ENCODE data around the gene ESRRB. TPM values are rescaled to one million over a fixed set of nuclear protein-coding genes. Genes with fewer than 3 reads are reported as not detected.

The ESRRB gene
- total RNA-seq, 2 donors from 2014 or later, result 0.30 to 0.36 TPM

DNA sequence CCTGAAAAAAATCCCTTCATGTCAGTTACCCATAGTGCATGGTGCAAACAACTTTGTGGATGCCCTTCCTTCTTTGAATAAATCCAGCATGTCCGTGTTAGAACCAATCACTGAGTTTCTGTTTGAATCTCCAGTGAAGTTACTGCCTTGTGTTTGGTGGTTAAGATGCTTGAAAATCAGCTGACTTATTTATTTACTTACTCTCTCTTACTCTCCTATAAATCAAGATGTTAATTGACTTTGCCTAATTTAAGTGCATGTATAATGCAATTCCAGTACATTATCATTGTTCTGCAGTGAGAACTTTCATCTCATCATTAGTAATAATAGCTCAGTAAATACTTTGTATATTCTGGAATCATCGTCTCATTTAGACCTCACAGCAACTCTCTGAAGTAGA, 114.2 kb downstream of the ESRRB start:
- H3K4me3 Mint-ChIP-seq, result no peak overlapping the region
- H3K27me3 Mint-ChIP-seq (ENCODE audit: low read depth), result no peaks in the 10 kb centered on the region
- no peaks in the 10 kb centered on the region for H3K4me1 Mint-ChIP-seq (ENCODE audit: low read depth)
- no peaks in the 10 kb centered on the region for H3K9me3 Mint-ChIP-seq
- DNase-seq, result no peak
- no peak for ATAC-seq (replicated peaks in 1 of 2)
- H3K27ac Mint-ChIP-seq, result no peak overlapping the region
- no peaks in the 10 kb centered on the region for H3K36me3 Mint-ChIP-seq (ENCODE audit: insufficient read depth in 2 of 2)

DNA sequence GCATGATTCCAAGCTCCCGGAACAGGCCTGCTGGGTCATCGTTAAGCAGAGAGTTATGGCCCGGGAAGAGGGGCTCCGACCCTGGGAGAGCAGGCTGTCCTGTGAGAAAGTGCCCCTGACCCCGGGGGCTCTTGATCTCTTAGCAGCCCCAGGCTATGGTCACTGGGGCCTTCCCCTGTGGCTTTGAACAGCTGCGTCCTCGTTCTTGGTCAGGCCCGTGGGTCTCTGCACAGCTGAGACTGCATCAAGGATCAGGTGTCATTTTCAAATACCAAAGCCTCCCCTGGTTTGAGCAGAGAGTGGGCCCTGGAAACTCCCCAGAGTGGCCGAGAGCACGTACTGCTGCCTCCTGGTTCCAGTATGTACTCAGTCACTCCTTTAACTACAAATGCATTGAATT, 114.8 kb downstream of the ESRRB start:
- no peak overlapping the region for H3K27ac Mint-ChIP-seq
- DNase-seq (no peak), ATAC-seq (replicated peaks in 1 of 2) (no peak)
- no peaks in the 10 kb centered on the region for H3K36me3 Mint-ChIP-seq (ENCODE audit: insufficient read depth in 2 of 2)
- H3K4me3 Mint-ChIP-seq, result no peak overlapping the region
- H3K4me1 Mint-ChIP-seq (ENCODE audit: low read depth), result no peaks in the 10 kb centered on the region
- no peaks in the 10 kb centered on the region for H3K9me3 Mint-ChIP-seq
- H3K27me3 Mint-ChIP-seq (ENCODE audit: low read depth), result no peaks in the 10 kb centered on the region

DNA sequence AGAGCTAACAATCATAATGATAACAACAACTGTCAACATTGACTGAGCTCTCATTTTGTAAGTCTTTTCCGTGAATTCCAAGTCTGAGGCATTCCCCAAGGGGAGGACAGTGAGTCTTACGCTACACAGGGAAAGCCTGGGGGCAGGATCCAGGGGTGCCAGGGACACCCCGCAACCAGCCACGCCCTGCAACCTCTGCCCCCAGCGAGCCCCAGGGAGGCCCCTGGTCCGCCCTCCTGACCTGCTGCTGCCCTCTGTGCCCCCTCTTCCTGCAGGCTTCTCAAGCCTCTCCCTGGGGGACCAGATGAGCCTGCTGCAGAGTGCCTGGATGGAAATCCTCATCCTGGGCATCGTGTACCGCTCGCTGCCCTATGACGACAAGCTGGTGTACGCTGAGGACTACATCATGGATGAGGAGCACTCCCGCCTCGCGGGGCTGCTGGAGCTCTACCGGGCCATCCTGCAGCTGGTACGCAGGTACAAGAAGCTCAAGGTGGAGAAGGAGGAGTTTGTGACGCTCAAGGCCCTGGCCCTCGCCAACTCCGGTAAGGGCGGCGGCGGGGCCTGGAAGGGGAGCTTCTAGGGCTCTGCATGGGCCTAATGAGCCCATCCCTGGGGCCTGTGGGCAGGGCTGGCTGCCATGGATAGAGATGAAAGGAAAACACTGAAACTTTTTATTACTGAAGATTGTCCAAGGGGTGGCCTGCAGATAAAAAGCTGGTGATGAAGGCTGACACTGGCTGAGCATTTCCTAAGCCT, 115.4 kb downstream of the ESRRB start:
- Mint-ChIP-seq H3K4me3 (no peak overlapping the region), H3K27ac (no peak overlapping the region), H3K9me3 (no peaks in the 10 kb centered on the region), H3K4me1 (ENCODE audit: low read depth) (no peaks in the 10 kb centered on the region), H3K27me3 (ENCODE audit: low read depth) (no peaks in the 10 kb centered on the region), H3K36me3 (ENCODE audit: insufficient read depth in 2 of 2) (no peaks in the 10 kb centered on the region)
- DNase-seq (no peak), ATAC-seq (replicated peaks in 1 of 2) (no peak)

DNA sequence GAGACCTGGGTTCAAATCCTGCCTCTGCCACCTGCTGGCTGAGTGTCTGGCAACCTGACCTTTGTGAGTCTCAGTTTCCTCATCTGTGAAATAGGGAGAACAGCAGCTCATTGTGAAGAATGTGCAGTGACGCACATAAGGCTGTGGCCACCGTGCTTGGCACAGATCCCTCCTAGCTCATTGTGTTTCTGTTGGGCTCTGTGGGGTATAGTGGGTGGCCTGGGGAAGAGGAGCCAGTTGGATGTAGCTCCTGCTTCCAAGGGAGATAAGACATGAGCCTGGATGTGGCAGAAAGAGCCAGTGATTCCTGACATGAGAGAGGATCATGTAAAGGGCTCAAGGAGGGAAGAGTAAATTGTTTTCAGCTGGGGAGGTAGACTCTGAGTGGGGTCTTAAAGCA, 120.0 kb downstream of the ESRRB start:
- no peak overlapping the region for H3K27ac Mint-ChIP-seq
- no peaks in the 10 kb centered on the region for H3K9me3 Mint-ChIP-seq
- no peaks in the 10 kb centered on the region for H3K36me3 Mint-ChIP-seq (ENCODE audit: insufficient read depth in 2 of 2)
- no peak for DNase-seq
- no peak for ATAC-seq (replicated peaks in 1 of 2)
- H3K27me3 Mint-ChIP-seq (ENCODE audit: low read depth), result no peaks in the 10 kb centered on the region
- H3K4me1 Mint-ChIP-seq (ENCODE audit: low read depth), result no peaks in the 10 kb centered on the region
- H3K4me3 Mint-ChIP-seq, result no peak overlapping the region

DNA sequence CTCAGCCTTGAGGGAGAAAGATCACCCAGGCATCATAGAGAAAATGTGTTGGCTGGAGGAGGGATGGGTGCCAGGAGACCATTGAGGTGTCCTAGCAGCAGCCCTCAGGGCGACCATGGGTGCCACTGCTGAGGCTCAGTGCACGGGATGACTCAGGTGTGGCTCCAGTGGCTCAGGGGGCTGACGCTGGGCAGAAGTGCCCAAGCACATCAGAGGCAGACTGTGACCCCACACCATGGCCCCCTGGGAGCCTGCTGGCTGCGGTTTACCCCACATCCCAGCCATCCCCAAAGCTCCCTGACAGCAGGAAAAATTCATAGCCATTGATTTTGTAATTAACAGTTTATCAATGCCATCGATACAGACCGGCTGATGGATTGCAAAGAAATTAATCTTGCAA, 120.7 kb downstream of the ESRRB start:
- DNase-seq (no peak), ATAC-seq (replicated peaks in 1 of 2) (no peak)
- H3K36me3 Mint-ChIP-seq (ENCODE audit: insufficient read depth in 2 of 2), result no peaks in the 10 kb centered on the region
- H3K4me1 Mint-ChIP-seq (ENCODE audit: low read depth), result no peaks in the 10 kb centered on the region
- no peaks in the 10 kb centered on the region for H3K27me3 Mint-ChIP-seq (ENCODE audit: low read depth)
- H3K4me3 Mint-ChIP-seq, result no peak overlapping the region
- no peaks in the 10 kb centered on the region for H3K9me3 Mint-ChIP-seq
- H3K27ac Mint-ChIP-seq, result no peak overlapping the region

DNA sequence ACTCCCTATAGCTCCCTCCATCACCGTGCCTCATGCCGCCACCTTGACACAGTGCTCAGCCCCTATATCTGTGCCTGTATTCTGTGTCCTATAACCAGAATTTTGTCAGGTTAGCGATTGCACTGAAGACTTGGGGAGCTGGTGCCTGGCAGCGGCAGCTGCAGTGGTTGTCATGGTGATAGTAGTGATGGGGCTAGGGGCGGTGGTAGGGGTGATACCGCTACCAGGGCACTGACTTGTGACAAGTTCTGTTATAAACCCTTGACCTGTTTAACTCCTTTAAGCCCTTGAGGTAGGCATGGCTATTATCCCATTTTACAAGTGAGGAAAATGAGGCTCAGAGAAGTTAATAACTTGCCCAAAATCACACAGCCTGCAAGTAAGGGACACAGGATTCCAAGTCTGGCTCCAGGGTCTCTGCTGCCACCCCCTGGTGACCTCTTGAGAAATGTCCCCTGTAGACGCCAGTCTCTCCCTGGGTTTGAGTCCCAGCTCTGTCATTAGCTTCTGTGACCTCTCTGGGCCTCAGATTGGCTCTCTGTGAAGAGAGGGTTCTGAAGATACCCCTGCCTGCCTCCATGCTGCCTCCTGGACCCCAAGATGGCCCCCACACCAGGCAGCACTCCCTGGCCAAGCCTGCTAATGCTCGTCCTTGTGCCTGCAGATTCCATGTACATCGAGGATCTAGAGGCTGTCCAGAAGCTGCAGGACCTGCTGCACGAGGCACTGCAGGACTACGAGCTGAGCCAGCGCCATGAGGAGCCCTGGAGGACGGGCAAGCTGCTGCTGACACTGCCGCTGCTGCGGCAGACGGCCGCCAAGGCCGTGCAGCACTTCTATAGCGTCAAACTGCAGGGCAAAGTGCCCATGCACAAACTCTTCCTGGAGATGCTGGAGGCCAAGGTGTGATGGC, 121.9 kb downstream of the ESRRB start:
- Mint-ChIP-seq H3K27me3 (ENCODE audit: low read depth) (no peaks in the 10 kb centered on the region), H3K4me3 (no peak overlapping the region), H3K27ac (no peak overlapping the region), H3K36me3 (ENCODE audit: insufficient read depth in 2 of 2) (no peaks in the 10 kb centered on the region), H3K9me3 (no peaks in the 10 kb centered on the region), H3K4me1 (ENCODE audit: low read depth) (no peaks in the 10 kb centered on the region)
- ATAC-seq (replicated peaks in 1 of 2) (no peak), DNase-seq (no peak)

DNA sequence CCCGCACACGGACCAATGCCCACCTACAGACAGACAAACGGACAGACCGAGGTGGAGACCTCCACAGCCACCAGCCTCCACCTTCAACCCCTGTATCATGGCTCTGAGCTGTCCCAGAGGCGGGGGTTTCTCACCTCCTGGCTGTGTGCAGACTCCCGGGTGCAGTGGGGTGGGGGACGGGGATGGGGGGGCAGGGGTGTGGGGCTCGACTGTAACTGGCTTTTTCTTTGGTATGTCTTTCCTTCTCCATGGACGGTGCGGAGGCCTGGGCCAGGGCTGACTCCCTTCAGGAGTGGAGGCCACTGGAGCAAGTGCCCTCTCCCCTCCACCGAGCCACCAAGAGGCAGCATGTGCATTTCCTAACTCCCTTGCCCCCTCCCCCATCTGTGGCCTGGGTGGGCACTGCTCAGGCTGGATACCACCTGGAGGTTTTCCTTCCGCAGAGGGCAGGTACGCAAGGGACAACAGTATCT, 122.6 kb downstream of the ESRRB start:
- H3K4me1 Mint-ChIP-seq (ENCODE audit: low read depth), result no peaks in the 10 kb centered on the region
- H3K36me3 Mint-ChIP-seq (ENCODE audit: insufficient read depth in 2 of 2), result no peaks in the 10 kb centered on the region
- no peak overlapping the region for H3K27ac Mint-ChIP-seq
- no peaks in the 10 kb centered on the region for H3K9me3 Mint-ChIP-seq
- no peak overlapping the region for H3K4me3 Mint-ChIP-seq
- no peaks in the 10 kb centered on the region for H3K27me3 Mint-ChIP-seq (ENCODE audit: low read depth)
- ATAC-seq (replicated peaks in 1 of 2) (no peak), DNase-seq (no peak)

DNA sequence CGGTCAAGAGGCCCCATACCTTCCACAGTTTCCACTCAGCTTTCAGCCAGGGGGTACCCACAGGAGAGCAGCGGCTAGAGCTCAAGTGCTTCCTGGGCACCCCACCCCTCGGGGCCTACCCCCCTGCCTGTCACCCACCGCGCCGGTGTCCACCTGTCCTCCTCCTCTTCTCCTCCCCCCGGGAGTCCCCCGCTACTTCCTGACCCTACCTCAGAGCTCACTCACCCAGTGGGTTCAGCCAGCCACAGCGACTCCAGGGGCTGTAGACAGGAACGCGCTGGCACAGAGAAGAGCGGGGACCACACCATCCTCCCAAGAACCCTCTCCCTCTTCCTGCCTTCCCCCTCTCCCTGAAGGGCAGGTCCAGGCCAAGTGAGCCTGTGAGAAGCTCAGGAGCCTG, 123.0 kb downstream of the ESRRB start:
- Mint-ChIP-seq H3K27me3 (ENCODE audit: low read depth) (no peaks in the 10 kb centered on the region), H3K36me3 (ENCODE audit: insufficient read depth in 2 of 2) (no peaks in the 10 kb centered on the region), H3K27ac (no peak overlapping the region), H3K4me3 (no peak overlapping the region), H3K9me3 (no peaks in the 10 kb centered on the region), H3K4me1 (ENCODE audit: low read depth) (no peaks in the 10 kb centered on the region)
- no peak for DNase-seq
- no peak for ATAC-seq (replicated peaks in 1 of 2)

DNA sequence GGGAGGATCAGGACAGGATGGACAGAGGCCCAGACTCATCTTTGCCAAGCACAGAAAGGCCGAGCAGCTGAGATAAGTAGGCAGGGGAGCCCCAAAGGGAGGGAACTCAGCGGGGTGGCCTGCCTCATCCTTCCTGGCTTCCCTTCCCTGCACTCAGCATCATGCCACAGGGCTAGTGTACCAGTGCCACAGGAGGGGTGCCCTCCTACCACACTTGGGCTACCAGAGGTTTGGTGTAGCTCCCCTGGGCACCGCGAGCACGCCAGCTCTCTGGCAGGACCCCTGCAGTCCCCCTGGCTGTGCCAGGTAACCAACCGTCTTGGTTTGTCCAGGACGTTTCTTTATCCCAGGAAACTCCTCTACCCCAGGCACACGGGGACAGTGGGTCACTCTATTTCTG, 123.5 kb downstream of the ESRRB start:
- no peak for DNase-seq
- Mint-ChIP-seq H3K4me3 (no peak overlapping the region), H3K27ac (no peak overlapping the region), H3K27me3 (ENCODE audit: low read depth) (no peaks in the 10 kb centered on the region), H3K4me1 (ENCODE audit: low read depth) (no peaks in the 10 kb centered on the region), H3K9me3 (no peaks in the 10 kb centered on the region), H3K36me3 (ENCODE audit: insufficient read depth in 2 of 2) (no peaks in the 10 kb centered on the region)
- no peak for ATAC-seq (replicated peaks in 1 of 2)

DNA sequence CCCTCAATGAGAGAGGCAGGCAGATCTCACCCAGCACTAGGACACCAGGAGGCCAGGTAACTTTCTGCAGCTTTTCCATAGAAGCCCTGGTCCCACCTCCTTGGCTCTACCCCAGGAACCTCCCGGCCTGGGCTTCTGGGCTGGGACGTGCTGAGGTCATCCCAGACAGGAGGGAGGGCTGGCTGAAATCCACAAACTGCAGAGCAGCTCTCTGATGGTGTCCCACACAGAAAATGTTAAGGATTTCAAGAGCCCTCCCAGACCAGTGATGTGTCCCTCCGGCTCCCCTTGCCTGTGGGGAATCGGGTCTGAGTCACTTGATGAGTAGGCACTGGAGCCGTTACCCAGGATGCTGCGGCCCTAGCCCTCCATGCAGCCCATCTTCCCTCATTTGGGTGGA, 124.1 kb downstream of the ESRRB start:
- Mint-ChIP-seq H3K9me3 (no peaks in the 10 kb centered on the region), H3K4me1 (ENCODE audit: low read depth) (no peaks in the 10 kb centered on the region), H3K36me3 (ENCODE audit: insufficient read depth in 2 of 2) (no peaks in the 10 kb centered on the region), H3K27me3 (ENCODE audit: low read depth) (no peaks in the 10 kb centered on the region), H3K27ac (no peak overlapping the region), H3K4me3 (no peak overlapping the region)
- DNase-seq (no peak), ATAC-seq (replicated peaks in 1 of 2) (no peak)

DNA sequence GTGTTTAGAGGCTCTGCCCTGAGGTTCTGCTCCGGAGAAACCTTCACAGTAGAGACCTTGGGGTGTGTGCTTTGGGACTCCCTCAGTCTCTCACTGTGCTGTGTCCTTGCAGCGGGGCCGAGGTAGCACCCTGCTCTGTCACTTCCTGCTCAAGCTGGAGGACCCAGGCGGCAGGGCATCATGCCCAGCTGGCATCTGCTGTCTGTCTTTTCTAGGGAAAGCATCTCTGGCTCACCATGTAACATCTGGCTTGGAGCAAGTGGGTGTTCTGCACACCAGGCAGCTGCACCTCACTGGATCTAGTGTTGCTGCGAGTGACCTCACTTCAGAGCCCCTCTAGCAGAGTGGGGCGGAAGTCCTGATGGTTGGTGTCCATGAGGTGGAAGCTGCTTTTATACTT, 124.5 kb downstream of the ESRRB start:
- Mint-ChIP-seq H3K9me3 (no peaks in the 10 kb centered on the region), H3K27ac (no peak overlapping the region), H3K36me3 (ENCODE audit: insufficient read depth in 2 of 2) (no peaks in the 10 kb centered on the region), H3K4me3 (no peak overlapping the region), H3K4me1 (ENCODE audit: low read depth) (no peaks in the 10 kb centered on the region), H3K27me3 (ENCODE audit: low read depth) (no peaks in the 10 kb centered on the region)
- DNase-seq (no peak), ATAC-seq (replicated peaks in 1 of 2) (no peak)

DNA sequence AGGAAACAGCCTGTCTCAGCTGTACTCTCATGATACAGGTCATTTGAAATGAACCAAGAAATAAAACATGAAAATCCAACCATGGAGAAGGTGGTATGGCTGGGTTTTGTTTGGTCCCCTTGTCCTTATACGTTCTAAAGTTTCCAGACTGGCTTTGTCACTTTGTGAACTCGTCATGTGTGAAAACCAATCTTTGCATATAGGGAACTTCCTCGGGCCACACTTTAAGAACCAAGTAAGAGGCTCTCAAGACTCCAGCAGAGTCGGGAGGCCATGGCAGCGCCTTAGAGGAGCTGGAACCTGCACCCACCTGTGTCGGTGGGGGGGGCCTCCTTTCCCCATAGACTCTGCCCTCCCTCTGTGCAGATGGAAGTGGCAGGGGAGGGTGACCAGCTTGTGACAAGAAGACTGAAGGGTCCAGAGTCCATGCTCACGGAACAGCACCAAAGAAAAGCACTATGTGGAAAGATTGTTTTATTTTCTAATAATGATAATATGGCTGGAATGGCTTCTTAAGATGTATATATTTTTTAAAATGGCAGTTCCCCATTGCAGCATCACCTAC, 125.3 kb downstream of the ESRRB start:
- no peak for DNase-seq
- Mint-ChIP-seq H3K9me3 (no peaks in the 10 kb centered on the region), H3K27ac (no peak overlapping the region), H3K4me1 (ENCODE audit: low read depth) (no peaks in the 10 kb centered on the region), H3K27me3 (ENCODE audit: low read depth) (no peaks in the 10 kb centered on the region), H3K4me3 (no peak overlapping the region), H3K36me3 (ENCODE audit: insufficient read depth in 2 of 2) (no peaks in the 10 kb centered on the region)
- no peak for ATAC-seq (replicated peaks in 1 of 2)

DNA sequence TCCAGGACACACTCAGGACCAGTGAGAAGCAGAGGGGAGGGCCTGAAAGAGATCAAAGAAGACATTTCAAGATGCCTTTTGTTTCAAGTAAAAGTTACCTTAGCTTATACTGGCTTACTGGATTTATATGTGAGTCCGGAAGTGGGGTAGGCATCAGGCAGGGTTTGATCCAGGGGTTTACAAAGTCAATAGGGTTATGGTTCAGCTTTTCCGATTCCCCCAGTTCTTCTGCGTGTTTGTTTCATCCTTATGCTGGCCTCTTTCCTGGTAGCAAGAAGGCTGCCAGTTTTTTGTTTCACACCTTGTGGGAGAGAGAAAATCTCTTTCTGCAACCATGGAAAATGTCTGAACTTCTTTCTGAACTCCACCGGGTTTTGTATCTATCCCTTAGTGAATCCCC, 126.3 kb downstream of the ESRRB start:
- no peaks in the 10 kb centered on the region for H3K9me3 Mint-ChIP-seq
- ATAC-seq (replicated peaks in 1 of 2) (no peak), DNase-seq (no peak)
- H3K27me3 Mint-ChIP-seq (ENCODE audit: low read depth), result no peaks in the 10 kb centered on the region
- no peak overlapping the region for H3K27ac Mint-ChIP-seq
- H3K36me3 Mint-ChIP-seq (ENCODE audit: insufficient read depth in 2 of 2), result peaks cover 0 to 2% of the 10 kb centered on the region in 2 donors
- H3K4me1 Mint-ChIP-seq (ENCODE audit: low read depth), result no peaks in the 10 kb centered on the region
- H3K4me3 Mint-ChIP-seq, result no peak overlapping the region

All from activated T-cell treated with anti-CD3 and anti-CD28 coated beads, Interleukin-2, amount 50 U/mL, for 72 hours (primary cell).